ENCODE measurements around the gene KCNG4.
"Not testable (repeated sequence)": the region's sequence is repeated elsewhere in the genome, so short reads cannot be mapped to it uniquely, and the experiment has no call there.

GRCh38 chr16:84216144-84216543 lies 23.7 kb downstream of the KCNG4 start:
- TF ChIP-seq ZBTB33 (IDR thresholded peaks at IDR 0.05); CTCF (IDR thresholded peaks at IDR 0.05; ENCODE audit: low read depth, low read length, missing input control); RXRA (IDR thresholded peaks at IDR 0.05); ATF3 (IDR thresholded peaks at IDR 0.05); RAD21 (IDR thresholded peaks at IDR 0.05); JUND (IDR thresholded peaks at IDR 0.05); MAX (IDR thresholded peaks at IDR 0.05); GABPA (IDR thresholded peaks at IDR 0.05 in 1 of 2, conservative IDR thresholded peaks at IDR 0.05 in 1 of 2): not testable (repeated sequence)

Measured in liver (tissue), 3 donors.